ENCODE data around the gene MS4A14. TPM values are rescaled to one million over a fixed set of nuclear protein-coding genes. Genes with fewer than 3 reads are reported as not detected.

The MS4A14 gene
- total and polyA plus RNA-seq, 9 of the 15 experiments (the other 6 are each of a cell fraction or from before 2014, with no cell fraction given), result not detected

- H3K79me2 ChIP-seq (ENCODE audit: control insufficient read depth, insufficient read depth, low read length), result no peaks in the 10 kb centered on the region
- H2AFZ ChIP-seq (ENCODE audit: low read depth, low read length), result no peak overlapping the region
- no peaks in the 10 kb centered on the region for H3K4me1 ChIP-seq (replicated peaks in 1 of 2; ENCODE audit: control insufficient read depth in 2 of 2, insufficient read depth in 2 of 2, low read length in 2 of 2)
- no peaks in the 10 kb centered on the region for H3K9me3 ChIP-seq (replicated peaks; ENCODE audit: control insufficient read depth, insufficient read depth, low read depth, low read length)
- intact Hi-C loops (cut with micrococcal nuclease) (no loop called here), in situ Hi-C loops (cut with MboI) (no loop called here)
- no peak overlapping the region for H3K4me2 ChIP-seq (ENCODE audit: insufficient read depth, low read length)
- no peak for FAIRE-seq
- DNase-seq (ENCODE audit: extremely low read depth in 1 of 4, low spot score in 3 of 4), result no peak
- H3K27ac ChIP-seq (ENCODE audit: extremely low read depth, low read depth, low read length), result no peak overlapping the region
- WGBS (ENCODE audit: insufficient coverage, low coverage, missing lambda C conversion rate), result 3% methylated on average over 3 of the region's 3 CpGs
- no TSS peak for BruUV-seq (replicated peaks)
- no peaks in the 10 kb centered on the region for H4K20me1 ChIP-seq (replicated peaks; ENCODE audit: control insufficient read depth, insufficient read depth, low read length)
- no peaks in the 10 kb centered on the region for H3K36me3 ChIP-seq (ENCODE audit: control insufficient read depth, insufficient read depth, low read length)
- no peak overlapping the region for H3K9ac ChIP-seq (ENCODE audit: insufficient read depth in 1 of 2, low read depth in 2 of 2, low read length in 2 of 2)
- ChIA-PET POLR2A (interaction anchor here (0.5 kb wide), 1 partner anchor 46 kb away, joined by 3 read pairs; no protein-coding TSS in a partner anchor), CTCF (ENCODE audit: low intra/inter-chr PET ratio) (no interaction called here)
- ATAC-seq, result no peak
- H3K4me3 ChIP-seq, result no peak overlapping the region
- no peaks in the 10 kb centered on the region for H3K9me1 ChIP-seq (ENCODE audit: control insufficient read depth, insufficient read depth, low read length)
- H3K27me3 ChIP-seq (ENCODE audit: control insufficient read depth in 2 of 2, insufficient read depth in 2 of 2, low read length in 2 of 2), result no peaks in the 10 kb centered on the region
- TF ChIP-seq AFF4 (CRISPR knock-in tag; IDR thresholded peaks at IDR 0.05) (no peak), OTX1 (CRISPR knock-in tag; IDR thresholded peaks at IDR 0.05) (no peak), RFX1 (IDR thresholded peaks at IDR 0.05) (no peak), XRCC5 (IDR thresholded peaks at IDR 0.05; ENCODE audit: low read depth, low read length) (no peak), NFE2L1 (tag; IDR thresholded peaks at IDR 0.05; ENCODE audit: borderline replicate concordance, low read depth) (no peak), SIX5 (IDR thresholded peaks at IDR 0.05; ENCODE audit: borderline replicate concordance in 1 of 2, insufficient read depth in 1 of 2, low read depth in 1 of 2, low read length in 2 of 2) (no peak), STAT5A (IDR thresholded peaks at IDR 0.05; ENCODE audit: borderline replicate concordance, low read length) (no peak), MTF1 (CRISPR knock-in tag; IDR thresholded peaks at IDR 0.05; ENCODE audit: borderline replicate concordance) (no peak), JUN (IDR thresholded peaks at IDR 0.05; ENCODE audit: borderline replicate concordance, low read depth, low read length) (no peak), JUN (CRISPR knock-in tag; IDR thresholded peaks at IDR 0.05; ENCODE audit: borderline replicate concordance) (no peak), GTF2B (IDR thresholded peaks at IDR 0.05; ENCODE audit: extremely low read depth, insufficient read length) (no peak), LARP7 (IDR thresholded peaks at IDR 0.05) (no peak), DPF2 (IDR thresholded peaks at IDR 0.05) (no peak), BRD9 (IDR thresholded peaks at IDR 0.05; ENCODE audit: low read depth, partially characterized antibody) (no peak), ASH1L (IDR thresholded peaks at IDR 0.05; ENCODE audit: borderline replicate concordance, low read depth, partially characterized antibody) (no peak)
- TF ChIP-seq, protein P1, sequence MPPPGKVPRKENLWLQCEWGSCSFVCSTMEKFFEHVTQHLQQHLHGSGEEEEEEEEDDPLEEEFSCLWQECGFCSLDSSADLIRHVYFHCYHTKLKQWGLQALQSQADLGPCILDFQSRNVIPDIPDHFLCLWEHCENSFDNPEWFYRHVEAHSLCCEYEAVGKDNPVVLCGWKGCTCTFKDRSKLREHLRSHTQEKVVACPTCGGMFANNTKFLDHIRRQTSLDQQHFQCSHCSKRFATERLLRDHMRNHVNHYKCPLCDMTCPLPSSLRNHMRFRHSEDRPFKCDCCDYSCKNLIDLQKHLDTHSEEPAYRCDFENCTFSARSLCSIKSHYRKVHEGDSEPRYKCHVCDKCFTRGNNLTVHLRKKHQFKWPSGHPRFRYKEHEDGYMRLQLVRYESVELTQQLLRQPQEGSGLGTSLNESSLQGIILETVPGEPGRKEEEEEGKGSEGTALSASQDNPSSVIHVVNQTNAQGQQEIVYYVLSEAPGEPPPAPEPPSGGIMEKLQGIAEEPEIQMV (tag; conservative IDR thresholded peaks at IDR 0.05; ENCODE audit: low read depth), result no peak
- TF ChIP-seq, protein P2, sequence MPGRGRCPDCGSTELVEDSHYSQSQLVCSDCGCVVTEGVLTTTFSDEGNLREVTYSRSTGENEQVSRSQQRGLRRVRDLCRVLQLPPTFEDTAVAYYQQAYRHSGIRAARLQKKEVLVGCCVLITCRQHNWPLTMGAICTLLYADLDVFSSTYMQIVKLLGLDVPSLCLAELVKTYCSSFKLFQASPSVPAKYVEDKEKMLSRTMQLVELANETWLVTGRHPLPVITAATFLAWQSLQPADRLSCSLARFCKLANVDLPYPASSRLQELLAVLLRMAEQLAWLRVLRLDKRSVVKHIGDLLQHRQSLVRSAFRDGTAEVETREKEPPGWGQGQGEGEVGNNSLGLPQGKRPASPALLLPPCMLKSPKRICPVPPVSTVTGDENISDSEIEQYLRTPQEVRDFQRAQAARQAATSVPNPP (IDR thresholded peaks at IDR 0.05; ENCODE audit: borderline replicate concordance, insufficient read depth, insufficient read length), result no peak
Measured at GRCh38 chr11:60457576-60457975, 61.3 kb downstream of the MS4A14 start.

Data from K562 (cell line).